Stimulated activated CD4-positive, alpha-beta T cell treated with anti-CD3 and anti-CD28 coated beads, Interleukin-1b, Interleukin-23, amount 100 ng/mL, for 4 hours (primary cell): ENCODE results near the gene RAPGEFL1.
"Not testable (repeated sequence)": the region's sequence is repeated elsewhere in the genome, so short reads cannot be mapped to it uniquely, and the experiment has no call there.

Experiments used
- DNase-seq, 2 donors: peaks; one replicate each; pipeline ENCODE4 v3.0.0-alpha.2; 2020; ENCODE audit warnings: low read depth in 2 of 2

RAPGEFL1 gene

DNA sequence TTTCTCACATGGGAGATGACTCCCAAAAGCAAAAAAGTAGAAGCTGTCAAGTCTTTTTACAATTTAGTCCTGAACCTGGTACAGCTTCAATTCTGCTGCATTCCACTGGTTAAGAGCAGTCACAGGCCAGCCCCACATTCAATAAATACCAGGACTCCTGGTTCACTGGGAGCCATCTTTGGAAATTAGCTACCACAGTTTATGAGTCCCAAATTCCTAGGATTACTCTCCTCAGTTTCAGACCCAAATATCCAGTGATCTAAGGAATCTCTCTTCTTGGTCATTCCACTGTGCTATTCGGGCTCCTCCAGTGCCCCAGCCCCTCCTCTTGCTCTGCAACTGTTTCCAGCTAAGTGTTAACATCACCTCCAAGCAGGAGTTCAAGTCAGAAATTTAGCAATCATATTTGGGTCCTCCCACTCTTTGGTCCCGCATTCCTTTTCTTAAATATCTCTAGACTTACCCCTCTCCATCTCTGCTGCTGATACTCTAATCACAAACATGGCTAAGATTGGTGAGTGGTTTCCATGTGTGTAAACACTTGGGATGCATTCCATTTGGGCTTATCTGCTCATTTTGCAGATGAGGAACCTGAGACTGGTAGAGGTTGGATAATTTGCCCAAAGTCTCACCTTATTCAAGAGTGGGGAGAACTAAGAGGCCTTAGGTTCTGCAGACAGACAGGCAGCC is 32.3 kb downstream of the RAPGEFL1 start:
- no peak for DNase-seq

DNA sequence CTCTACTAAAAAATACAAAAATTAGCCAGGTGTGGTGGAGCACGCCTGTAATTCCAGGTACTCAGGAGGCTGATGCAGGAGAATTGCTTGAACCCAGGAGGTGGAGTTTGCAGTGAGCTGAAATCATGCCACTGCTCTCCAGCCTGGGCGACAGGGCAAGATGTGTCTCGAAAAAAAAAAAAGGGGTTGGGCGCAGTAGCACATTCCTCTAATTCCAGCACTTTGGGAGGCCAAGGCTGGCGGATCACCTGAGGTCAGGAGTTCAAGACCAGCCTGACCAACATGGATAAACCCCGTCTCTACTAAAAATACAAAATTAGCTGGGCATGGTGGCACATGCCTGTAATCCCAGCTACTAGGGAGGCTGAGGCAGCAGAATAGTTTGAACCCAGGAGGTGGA is 36.6 kb downstream of the RAPGEFL1 start:
- DNase-seq = not testable (repeated sequence)

DNA sequence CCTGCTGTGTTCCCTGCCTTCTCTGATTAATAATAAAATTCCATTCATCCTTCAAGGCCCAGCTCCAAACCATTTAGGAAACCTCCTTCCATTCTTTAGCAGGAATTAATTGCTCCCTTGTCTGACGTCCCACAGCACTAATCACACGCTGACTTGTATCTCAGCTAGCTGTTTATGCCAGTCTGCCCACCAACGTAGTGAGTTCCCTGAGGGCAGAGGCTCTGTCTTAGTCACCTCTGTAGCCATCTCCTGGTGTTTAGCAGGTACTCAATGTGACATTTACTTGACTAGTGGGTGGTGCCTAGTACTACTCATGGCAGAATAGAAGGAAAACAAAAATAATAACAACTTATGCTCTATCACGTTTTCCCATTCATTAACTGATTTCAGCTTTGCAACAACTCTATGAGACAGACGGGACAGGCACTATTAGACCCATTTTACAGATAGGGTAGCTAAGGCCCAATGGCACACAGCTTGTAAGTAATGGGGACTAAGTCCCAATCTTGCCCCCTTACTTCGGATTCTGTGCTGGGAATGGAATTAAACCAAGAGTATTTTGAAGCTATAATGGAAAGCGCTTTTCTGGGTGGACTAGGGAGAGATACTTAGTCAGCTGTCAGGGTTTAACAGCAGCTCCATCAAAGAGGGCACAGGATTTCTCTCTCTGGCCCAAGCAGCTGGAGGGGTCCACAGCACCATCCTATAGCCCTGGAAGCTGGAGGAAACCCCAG is 40.9 kb downstream of the RAPGEFL1 start:
- no peak for DNase-seq

DNA sequence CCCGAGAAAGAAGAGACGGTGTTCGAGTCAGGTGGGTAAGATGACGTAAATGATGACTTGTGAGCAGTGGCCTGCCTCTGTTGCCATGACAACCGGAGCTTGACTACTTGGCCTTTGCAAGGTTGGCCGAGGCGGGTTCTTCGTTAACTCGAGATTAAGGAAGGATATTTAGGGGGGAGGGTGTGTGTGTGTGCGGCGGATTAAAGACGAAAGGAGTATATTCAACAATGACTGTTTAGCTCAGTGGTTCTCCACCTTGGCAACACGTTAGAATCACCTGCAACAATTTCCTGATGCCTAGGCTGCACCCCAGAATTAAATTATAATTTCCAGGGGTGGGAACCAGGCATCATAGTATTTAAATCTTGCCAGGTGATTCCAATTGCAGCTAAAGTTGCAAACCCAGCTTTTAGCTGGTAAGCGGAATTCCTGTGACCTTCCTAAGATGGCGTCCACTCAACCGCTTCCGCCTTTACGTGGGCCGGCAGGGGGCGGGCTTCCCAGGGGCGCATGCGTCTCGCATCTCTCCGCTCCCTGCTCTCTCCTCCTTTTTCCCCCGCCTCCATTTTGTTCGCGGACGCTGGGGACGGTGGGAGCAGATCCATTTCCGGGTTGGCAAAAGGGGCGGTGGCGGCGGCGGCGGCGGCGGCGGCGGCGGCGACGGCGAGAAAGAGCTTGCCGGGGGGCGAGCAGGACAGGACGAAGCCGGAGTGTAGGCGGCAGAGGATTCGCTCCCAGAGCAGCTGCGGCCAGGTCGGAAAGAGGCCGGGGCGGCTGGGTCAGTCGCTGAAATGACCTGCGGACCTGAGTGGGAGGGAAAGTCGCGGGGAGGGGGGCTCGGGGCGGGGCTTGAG is 41.7 kb downstream of the RAPGEFL1 start, which contains the start of gene WIPF2:
Gene WIPF2, plus strand, starts transcription at position 565 of the 854 bp plus-strand sequence. CDS start 37,156 bp downstream, outside the sequence.
- DNase-seq = peak; percentile 93 to 94

DNA sequence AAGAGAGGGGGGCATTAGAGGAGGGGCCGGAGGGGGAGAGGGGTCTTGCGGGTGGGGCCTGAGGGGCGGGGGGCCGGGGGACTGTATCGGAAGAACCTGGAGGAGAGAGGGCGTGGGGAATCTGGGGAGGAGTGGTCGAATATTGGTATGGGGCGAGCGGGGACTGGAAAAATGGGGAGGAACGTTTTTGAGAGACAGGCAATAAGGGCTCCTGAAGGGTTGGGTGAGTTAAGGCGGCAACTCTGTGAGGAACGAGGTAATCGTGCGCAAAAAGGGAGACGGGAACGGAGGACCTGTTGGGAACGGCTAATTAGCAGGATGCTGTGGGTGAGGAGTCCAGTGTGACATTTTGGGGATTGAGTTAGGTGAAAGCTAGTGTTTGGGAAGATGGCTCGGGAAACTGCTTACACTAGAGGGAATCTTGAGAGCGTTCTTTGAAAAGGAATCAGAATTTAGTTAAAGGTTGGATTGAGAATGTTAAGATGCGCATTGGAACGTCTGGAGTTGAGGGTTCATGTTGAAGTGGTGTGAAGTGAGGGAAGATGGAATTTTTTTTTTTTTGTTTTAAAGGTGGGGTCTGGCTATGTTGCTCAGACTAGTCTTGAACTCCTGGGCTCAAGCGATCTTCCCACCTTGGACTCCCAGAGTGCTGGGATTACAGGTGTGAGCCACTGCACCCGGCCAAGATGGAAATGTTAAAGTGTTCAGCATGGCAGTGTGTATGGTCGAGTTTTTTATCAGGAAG is 42.5 kb downstream of the RAPGEFL1 start:
- no peak for DNase-seq

DNA sequence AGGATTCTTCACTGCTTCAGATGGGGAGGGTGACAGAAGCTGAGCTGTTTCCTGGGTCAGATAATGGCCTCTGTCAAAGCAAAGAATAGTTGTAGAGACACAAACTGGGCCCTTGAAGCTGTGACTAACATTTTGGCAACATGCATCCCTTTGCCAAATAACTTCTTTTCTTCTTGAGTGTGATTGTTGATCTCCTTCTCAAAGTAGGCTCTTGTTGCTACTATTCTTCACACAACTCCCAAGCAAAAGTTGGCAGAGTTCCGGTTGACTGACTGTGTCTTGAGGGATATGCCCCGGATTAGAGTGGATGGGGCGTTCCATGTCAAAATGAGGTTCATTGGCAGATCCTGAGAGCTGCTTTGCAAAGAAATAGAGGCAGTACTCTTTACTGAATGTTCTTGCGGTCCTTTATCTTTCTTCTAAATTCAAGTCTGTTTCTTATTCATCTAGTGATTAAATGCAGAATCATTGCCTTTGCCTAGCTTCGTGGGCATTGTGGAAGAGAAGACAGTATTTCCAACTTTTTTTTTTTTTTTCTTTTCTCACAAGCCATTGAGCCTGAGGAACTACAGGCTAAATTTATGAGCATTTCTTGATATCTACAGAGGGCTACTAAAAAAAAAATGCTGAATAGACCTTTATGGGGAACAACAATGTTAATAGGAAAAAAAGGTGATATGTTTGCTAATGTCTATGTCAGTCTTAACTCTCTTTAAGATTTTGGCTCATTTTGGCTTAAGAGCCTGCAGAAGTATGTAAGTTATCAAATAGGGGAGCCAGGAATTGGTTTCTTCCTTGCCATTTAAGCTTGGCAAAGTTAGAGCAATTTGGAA is 47.7 kb downstream of the RAPGEFL1 start:
- no peak for DNase-seq

DNA sequence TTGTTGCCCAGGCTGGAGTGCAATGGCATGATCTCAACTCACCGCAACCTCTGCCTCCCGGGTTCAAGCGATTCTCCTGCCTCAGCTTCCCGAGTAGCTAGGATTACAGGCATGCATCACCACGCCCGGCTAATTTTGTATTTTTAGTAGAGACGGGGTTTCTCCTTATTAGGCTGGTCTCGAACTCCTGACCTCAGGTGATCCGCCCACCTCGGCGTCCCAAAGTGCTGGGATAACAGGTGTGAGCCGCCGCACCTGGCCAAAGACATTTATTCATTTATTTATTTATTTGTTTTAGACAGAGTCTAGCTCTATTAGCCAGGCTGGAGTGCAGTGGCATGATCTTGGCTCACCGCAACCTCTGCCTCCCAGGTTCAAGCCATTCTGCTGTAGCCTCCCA is 51.9 kb downstream of the RAPGEFL1 start:
- DNase-seq = not testable (repeated sequence)

DNA sequence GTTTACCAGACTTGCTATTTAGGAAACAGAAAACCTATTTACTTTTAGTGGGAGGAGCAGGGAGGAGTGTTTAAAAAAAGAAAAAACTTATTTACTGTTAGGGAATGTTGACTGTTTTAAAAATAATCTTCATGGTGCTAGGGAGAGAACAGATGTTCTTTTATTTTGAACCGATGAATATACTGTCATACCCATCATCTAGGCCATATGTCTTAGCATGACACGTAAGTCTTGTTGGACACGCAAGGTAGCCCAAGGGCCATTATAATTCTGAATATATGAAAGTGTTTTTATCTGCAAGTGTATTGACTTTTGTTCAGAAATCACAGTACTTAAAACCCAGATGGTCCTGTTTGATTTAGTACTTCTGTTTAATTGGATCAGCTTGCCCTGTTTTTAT is 53.4 kb downstream of the RAPGEFL1 start:
- DNase-seq = no peak

DNA sequence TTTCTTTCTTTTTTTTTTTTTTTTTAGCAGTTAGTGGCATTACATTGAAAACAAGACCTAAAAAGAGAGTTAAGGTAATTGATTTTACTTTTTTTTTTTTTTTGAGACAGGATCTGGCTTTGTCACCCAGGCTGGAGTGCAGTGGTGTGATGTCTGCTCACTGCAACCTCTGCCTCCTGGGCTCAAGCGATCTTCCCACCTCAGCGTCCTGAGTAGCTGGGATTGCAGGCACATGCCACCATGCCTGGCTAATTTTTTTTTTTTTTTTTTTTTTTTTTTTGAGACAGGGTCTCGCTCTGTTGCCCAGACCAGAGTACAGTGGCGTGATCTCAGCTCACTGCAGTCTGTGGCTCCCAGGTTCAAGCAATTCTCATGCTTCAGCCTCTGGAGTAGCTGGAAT is 54.7 kb downstream of the RAPGEFL1 start:
- DNase-seq = not testable (repeated sequence)

DNA sequence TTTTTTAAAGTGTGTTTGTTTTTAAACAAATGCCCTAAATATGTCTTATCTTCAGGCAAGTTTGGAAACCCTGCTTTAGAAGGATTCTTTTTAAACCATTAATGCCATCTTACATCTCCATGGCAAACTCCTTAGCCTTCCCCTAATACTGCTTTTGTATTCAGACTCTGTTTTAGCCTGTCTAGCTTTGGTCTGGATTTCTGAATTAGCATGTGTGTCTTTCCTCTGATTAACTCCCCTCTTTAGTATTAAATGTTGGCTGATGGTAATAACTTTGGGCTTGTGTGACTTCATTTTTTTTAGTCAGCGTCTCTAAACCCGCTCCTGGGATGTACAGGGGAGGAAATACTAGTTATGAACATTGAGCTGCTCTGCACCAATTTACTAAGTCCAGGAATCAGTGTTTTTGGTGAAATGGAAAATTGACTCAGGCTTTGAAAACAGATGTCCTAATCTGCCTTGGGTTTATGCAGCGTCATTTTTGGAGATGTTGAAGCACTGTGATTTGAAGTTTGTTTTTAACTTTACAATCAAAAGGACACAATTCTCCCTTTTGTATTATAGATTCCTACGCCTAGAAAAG is 64.1 kb downstream of the RAPGEFL1 start:
- DNase-seq = no peak

DNA sequence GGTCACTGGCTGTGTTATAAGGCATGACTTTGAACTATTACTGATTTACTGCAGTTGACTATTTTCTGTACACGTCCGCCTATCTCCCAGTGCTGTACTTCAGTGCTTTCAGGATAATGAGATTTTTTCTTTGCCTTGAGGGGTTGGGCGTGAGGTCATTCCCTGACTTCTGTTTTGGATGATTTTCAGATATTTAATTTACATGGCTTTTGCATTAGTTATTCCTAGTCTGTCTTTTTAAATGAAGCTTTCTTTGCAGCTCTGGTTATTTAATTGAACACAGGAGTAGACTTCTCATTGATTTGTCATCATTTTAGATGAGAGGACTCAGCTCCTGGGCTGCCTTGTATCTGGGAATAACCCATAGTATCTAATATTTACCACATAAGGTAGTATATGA is 65.5 kb downstream of the RAPGEFL1 start:
- DNase-seq = no peak

DNA sequence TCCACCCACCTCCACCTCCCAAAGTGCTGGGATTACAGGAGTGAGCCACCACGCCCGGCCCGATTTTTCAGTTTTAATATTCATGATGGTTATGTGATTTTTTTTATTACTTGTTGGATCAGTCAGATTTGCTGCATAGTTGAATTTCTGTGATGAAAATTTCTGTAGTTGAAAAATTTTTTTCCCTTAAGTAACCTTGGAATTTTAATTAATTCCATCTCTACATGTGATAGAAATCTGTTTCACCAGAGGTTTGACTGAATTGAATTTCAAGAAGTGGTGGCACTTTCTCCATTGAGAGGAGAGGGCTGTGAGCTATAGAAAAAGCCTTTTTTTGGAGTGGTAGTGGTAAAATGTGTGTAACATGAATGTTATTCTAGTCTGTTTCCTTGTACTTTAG is 66.5 kb downstream of the RAPGEFL1 start:
- DNase-seq = no peak

DNA sequence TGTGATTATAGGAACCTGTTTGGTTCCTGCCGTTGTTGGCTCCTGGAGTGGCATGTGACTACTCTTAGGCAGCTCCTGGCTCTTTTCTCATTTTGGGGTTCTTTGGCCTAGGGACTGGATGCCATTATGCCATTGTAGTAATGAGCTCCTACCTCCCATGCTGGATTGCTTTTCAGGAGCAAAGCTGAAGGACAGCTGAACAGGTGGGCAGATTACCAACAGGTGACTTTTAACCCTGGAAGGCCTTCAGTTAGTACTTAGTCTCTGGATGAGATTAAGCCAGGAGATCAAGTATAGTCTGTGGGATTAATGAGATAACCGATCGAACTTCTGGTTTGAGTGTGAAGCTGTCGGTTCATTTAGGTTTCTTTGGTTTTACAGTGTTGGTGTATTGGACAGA is 67.0 kb downstream of the RAPGEFL1 start:
- DNase-seq = no peak
